ENCODE results near the gene CDC42SE1.
"Not testable (repeated sequence)": the region's sequence is repeated elsewhere in the genome, so short reads cannot be mapped to it uniquely, and the experiment has no call there.

DNA sequence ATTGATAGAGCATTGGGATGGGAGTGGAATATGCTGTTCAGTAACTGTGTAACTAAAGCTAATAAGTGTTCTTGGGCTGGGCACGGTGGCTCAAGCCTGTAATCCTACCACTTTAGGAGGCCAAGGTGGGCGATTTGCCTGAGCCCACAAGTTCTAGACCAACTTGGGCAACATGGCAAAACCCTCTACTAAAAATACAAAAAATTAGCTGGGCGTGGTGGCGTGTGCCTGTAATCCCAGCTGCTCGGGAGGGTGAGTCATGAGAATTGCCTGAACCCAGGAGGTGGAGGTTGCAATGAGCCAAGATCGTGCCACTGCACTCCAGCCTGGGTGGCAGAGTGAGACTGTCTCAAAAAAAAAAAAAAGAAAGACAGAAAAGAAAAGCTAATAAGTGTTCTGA lies 38.0 kb upstream of the CDC42SE1 start:
- TF ChIP-seq, protein P1, sequence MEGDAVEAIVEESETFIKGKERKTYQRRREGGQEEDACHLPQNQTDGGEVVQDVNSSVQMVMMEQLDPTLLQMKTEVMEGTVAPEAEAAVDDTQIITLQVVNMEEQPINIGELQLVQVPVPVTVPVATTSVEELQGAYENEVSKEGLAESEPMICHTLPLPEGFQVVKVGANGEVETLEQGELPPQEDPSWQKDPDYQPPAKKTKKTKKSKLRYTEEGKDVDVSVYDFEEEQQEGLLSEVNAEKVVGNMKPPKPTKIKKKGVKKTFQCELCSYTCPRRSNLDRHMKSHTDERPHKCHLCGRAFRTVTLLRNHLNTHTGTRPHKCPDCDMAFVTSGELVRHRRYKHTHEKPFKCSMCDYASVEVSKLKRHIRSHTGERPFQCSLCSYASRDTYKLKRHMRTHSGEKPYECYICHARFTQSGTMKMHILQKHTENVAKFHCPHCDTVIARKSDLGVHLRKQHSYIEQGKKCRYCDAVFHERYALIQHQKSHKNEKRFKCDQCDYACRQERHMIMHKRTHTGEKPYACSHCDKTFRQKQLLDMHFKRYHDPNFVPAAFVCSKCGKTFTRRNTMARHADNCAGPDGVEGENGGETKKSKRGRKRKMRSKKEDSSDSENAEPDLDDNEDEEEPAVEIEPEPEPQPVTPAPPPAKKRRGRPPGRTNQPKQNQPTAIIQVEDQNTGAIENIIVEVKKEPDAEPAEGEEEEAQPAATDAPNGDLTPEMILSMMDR (IDR thresholded peaks at IDR 0.05; ENCODE audit: low read depth, low read length, poor library complexity, severe bottlenecking), result not testable (repeated sequence)
- TF ChIP-seq EZH2phosphoT487 (IDR thresholded peaks at IDR 0.05; ENCODE audit: borderline replicate concordance, low read length), result not testable (repeated sequence)

All from DOHH2 (cell line).